ENCODE data around the gene DAB2. TPM values are rescaled to one million over a fixed set of nuclear protein-coding genes. Genes with fewer than 3 reads are reported as not detected.
"Not testable (repeated sequence)": the region's sequence is repeated elsewhere in the genome, so short reads cannot be mapped to it uniquely, and the experiment has no call there.

DAB2 gene
- total and polyA plus RNA-seq, 2 donors from 2014 or later, result 138 to 199 TPM

DNA sequence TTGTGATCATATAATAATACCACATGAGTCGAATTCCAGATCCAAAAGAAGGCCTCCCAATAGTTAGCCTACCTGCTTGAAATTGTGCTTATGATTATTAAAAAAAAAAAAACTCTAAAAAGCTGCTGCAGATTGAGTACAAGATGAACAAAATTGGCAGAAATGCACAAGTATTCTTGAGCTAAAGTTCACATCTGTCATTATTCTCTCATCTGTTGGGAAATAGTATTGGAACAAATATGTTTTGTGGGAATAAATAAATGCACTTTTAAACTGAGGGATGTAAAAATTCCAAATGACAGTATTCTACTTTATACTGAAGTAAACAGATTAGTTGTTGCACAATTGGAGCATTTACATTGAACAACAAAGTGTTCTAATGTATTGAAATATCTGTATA lies 15.7 kb downstream of the DAB2 start:
- no peaks in the 10 kb centered on the region for H3K9me3 ChIP-seq (ENCODE audit: control insufficient read depth in 2 of 3, insufficient read depth in 1 of 3, low read length in 3 of 3)
- peaks cover 0 to 45% (median 25%) of the 10 kb centered on the region in 3 donors for H3K4me1 ChIP-seq (ENCODE audit: control insufficient read depth in 2 of 3, insufficient read depth in 2 of 3, low read depth in 1 of 3, low read length in 3 of 3)
- DNase-seq (no peak), FAIRE-seq (no peak)
- H3K9ac ChIP-seq (ENCODE audit: low read length in 3 of 3), result no peak overlapping the region
- no peak overlapping the region for H3K4me3 ChIP-seq (ENCODE audit: low read length in 3 of 3)
- no peaks in the 10 kb centered on the region for H3K27me3 ChIP-seq (ENCODE audit: control insufficient read depth, insufficient read depth, low read length)
- peaks cover 0 to 5% (median 5%) of the 10 kb centered on the region in 3 donors for H3K36me3 ChIP-seq (ENCODE audit: control insufficient read depth in 2 of 3, insufficient read depth in 3 of 3, low read length in 3 of 3)
- H3K27ac ChIP-seq (ENCODE audit: low read depth in 2 of 2, low read length in 2 of 2), result no peak overlapping the region
- TF ChIP-seq, protein P1, sequence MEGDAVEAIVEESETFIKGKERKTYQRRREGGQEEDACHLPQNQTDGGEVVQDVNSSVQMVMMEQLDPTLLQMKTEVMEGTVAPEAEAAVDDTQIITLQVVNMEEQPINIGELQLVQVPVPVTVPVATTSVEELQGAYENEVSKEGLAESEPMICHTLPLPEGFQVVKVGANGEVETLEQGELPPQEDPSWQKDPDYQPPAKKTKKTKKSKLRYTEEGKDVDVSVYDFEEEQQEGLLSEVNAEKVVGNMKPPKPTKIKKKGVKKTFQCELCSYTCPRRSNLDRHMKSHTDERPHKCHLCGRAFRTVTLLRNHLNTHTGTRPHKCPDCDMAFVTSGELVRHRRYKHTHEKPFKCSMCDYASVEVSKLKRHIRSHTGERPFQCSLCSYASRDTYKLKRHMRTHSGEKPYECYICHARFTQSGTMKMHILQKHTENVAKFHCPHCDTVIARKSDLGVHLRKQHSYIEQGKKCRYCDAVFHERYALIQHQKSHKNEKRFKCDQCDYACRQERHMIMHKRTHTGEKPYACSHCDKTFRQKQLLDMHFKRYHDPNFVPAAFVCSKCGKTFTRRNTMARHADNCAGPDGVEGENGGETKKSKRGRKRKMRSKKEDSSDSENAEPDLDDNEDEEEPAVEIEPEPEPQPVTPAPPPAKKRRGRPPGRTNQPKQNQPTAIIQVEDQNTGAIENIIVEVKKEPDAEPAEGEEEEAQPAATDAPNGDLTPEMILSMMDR (IDR thresholded peaks at IDR 0.05; ENCODE audit: borderline replicate concordance, extremely low read depth, insufficient read depth), result no peak
- intact Hi-C loops (cut with DNase I), result no loop called here

DNA sequence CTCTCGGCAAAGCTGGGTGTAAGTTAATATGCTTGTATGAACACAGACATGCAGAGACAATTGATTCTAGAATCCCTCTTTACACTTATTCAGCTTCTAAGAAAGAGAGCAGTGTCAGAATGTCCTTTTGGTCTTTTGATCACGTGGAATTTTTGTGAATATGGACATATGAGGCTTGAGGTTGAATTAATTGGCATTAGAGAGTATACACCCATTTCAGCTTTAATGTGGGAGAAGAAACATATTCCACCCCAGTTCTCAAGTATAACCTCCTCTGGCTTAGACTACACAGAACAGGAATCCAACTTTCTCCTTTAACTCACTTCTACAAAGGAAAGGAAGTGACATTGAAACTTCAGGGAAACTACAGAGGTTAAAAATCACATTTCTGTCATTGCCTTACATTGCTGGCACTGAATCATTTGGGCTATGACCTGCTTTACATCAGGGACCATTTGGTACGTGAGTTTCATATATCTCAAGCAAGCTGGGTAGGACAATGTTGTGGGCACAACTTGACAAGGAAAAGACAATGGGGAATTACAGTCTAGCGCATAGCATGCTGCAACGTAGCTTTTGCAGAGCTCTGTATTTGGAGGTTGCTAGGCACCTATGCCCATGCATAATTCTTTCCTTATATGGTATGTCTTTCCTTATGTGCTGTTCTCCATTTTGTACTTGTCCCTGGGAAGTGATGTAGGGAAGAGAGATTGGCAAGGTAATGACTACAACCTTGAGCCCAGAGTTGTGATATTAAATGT lies 19.5 kb downstream of the DAB2 start:
- Histone ChIP-seq H3K4me1 (ENCODE audit: control insufficient read depth in 2 of 3, insufficient read depth in 2 of 3, low read depth in 1 of 3, low read length in 3 of 3) (peaks cover 4 to 24% (median 20%) of the 10 kb centered on the region in 3 donors), H3K27me3 (ENCODE audit: control insufficient read depth, insufficient read depth, low read length) (no peaks in the 10 kb centered on the region), H3K4me3 (ENCODE audit: low read length in 3 of 3) (no peak overlapping the region), H3K36me3 (ENCODE audit: control insufficient read depth in 2 of 3, insufficient read depth in 3 of 3, low read length in 3 of 3) (peaks cover 0 to 5% (median 3%) of the 10 kb centered on the region in 3 donors), H3K27ac (ENCODE audit: low read depth in 2 of 2, low read length in 2 of 2) (peak overlapping the region; percentile 2 to 34), H3K9me3 (ENCODE audit: control insufficient read depth in 2 of 3, insufficient read depth in 1 of 3, low read length in 3 of 3) (no peaks in the 10 kb centered on the region), H3K9ac (ENCODE audit: low read length in 3 of 3) (no peak overlapping the region)
- DNase-seq (no peak), FAIRE-seq (no peak)
- TF ChIP-seq, protein P1 (IDR thresholded peaks at IDR 0.05; ENCODE audit: borderline replicate concordance, extremely low read depth, insufficient read depth), result no peak
- intact Hi-C loops (cut with DNase I), result no loop called here

DNA sequence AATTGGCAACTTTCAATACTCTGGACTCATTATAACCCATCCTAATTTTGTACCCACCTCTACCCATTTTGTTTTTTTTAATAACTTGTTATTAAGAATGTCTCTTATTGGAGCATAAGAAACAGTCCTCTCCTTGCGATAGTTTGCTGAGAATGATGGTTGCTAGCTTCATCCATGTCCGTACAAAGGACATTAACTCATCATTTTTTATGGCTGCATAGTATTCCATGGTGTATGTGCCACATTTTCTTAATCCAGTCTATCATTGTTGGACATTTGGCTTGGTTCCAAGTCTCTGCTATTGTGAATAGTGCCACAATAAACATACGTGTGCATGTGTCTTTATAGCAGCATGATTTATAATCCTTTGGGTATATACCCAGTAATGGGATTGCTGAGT lies 21.0 kb downstream of the DAB2 start:
- H3K4me1 ChIP-seq (ENCODE audit: control insufficient read depth in 2 of 3, insufficient read depth in 2 of 3, low read depth in 1 of 3, low read length in 3 of 3), result peaks cover 4 to 30% (median 28%) of the 10 kb centered on the region in 3 donors
- H3K27ac ChIP-seq (ENCODE audit: low read depth in 2 of 2, low read length in 2 of 2); H3K4me3 ChIP-seq (ENCODE audit: low read length in 3 of 3); H3K36me3 ChIP-seq (ENCODE audit: control insufficient read depth in 2 of 3, insufficient read depth in 3 of 3, low read length in 3 of 3); DNase-seq; H3K9me3 ChIP-seq (ENCODE audit: control insufficient read depth in 2 of 3, insufficient read depth in 1 of 3, low read length in 3 of 3); FAIRE-seq; H3K9ac ChIP-seq (ENCODE audit: low read length in 3 of 3); H3K27me3 ChIP-seq (ENCODE audit: control insufficient read depth, insufficient read depth, low read length); intact Hi-C loops (cut with DNase I): not testable (repeated sequence)

DNA sequence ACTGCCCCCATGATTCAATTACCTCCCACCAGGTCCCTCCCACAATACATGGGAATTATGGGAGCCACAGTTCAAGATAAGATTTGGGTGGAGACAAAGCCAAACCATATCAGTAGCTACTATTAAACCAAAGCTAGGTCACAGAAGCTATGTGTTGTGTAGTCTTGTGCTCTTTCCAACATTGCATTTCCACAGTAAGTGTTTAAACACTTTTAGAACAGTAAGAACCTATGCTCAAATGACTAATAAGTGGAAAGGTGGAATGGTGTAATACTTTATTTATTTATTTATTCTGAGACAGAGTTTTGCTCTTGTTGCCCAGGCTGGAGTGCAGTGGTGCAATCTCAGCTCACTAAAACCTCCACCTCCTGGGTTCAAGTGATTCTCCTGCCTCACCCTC lies 22.6 kb downstream of the DAB2 start:
- H3K9me3 ChIP-seq (ENCODE audit: control insufficient read depth in 2 of 3, insufficient read depth in 1 of 3, low read length in 3 of 3); intact Hi-C loops (cut with DNase I); H3K36me3 ChIP-seq (ENCODE audit: control insufficient read depth in 2 of 3, insufficient read depth in 3 of 3, low read length in 3 of 3); H3K27me3 ChIP-seq (ENCODE audit: control insufficient read depth, insufficient read depth, low read length); FAIRE-seq; H3K9ac ChIP-seq (ENCODE audit: low read length in 3 of 3); DNase-seq: not testable (repeated sequence)
- Histone ChIP-seq H3K4me3 (ENCODE audit: low read length in 3 of 3) (peak overlapping the region in 1 of 3 donors; percentile 14), H3K27ac (ENCODE audit: low read depth in 2 of 2, low read length in 2 of 2) (peak overlapping the region; percentile 68 to 79), H3K4me1 (ENCODE audit: control insufficient read depth in 2 of 3, insufficient read depth in 2 of 3, low read depth in 1 of 3, low read length in 3 of 3) (peaks cover 4 to 42% (median 28%) of the 10 kb centered on the region in 3 donors)

All from kidney (tissue), 14 donors.